K562 (cell line): ENCODE results near the gene RNF144A.

Experiments
- BCLAF1 ChIP-seq, 2 experiments: fragments of 450-650 bp in 1 of 2; IDR thresholded peaks; 2 replicates each; pipeline ENCODE4 v1.6.1; 2011 to 2017; ENCODE audit warnings: low read depth in 2 of 2, antibody characterized with exemption in 1 of 2, borderline replicate concordance in 1 of 2, low read length in 1 of 2, mild to moderate bottlenecking in 1 of 2, mixed read lengths in 1 of 2; ENCODE audit not compliant: control insufficient read depth in 1 of 2
- CEBPB ChIP-seq: fragments of 450-650 bp; IDR thresholded peaks from 2 replicates; pipeline ENCODE4 v1.6.1; 2016; ENCODE audit warnings: missing genetic modification characterization, missing compliant biosample characterization
- CTBP1 ChIP-seq: fragments of 450-650 bp; IDR thresholded peaks from 2 replicates; pipeline ENCODE4 v1.6.1; 2016; ENCODE audit warnings: borderline replicate concordance
- CTCF ChIP-seq, 3 experiments: IDR thresholded peaks in 2 of 3; conservative IDR thresholded peaks in 1 of 3; 2 replicates each; pipeline ENCODE4 v1.5.1; 2011 to 2012; ENCODE audit warnings: low read length in 3 of 3, mild to moderate bottlenecking in 3 of 3, control low read depth in 2 of 3, improper control_type of control experiment in 1 of 3, inconsistent platforms in 1 of 3, low read depth in 1 of 3, mixed read lengths in 1 of 3, moderate library complexity in 1 of 3; ENCODE audit not compliant: insufficient read depth in 2 of 3
- EZH2 ChIP-seq: IDR thresholded peaks from 2 replicates; pipeline ENCODE4 v1.6.1; 2012; ENCODE audit warnings: low read depth, mild to moderate bottlenecking, inconsistent platforms, low read length, borderline replicate concordance
- MYC ChIP-seq, 2 experiments: fragments of 250-450 bp in 1 of 2; sonication (Bioruptor Pico) in 1 of 2; IDR thresholded peaks; 2 replicates each; pipeline versions ENCODE4 v1.5.1 to v1.6.1; 2012 to 2021; ENCODE audit warnings: low read depth in 2 of 2, borderline replicate concordance in 1 of 2, improper control_type of control experiment in 1 of 2, low read length in 1 of 2, mild to moderate bottlenecking in 1 of 2, moderate library complexity in 1 of 2
- PHF20 ChIP-seq: fragments of 450-650 bp; IDR thresholded peaks from 2 replicates; pipeline ENCODE4 v1.6.1; 2018; ENCODE audit not compliant: partially characterized antibody
- POLR2AphosphoS5 ChIP-seq: IDR thresholded peaks from 2 replicates; pipeline ENCODE4 v1.6.1; 2011; ENCODE audit warnings: mild to moderate bottlenecking, low read depth, low read length, moderate library complexity; ENCODE audit not compliant: control insufficient read depth, insufficient read depth
- RBFOX2 ChIP-seq: fragments of 200-400 bp; formaldehyde crosslinking; IDR thresholded peaks from 2 replicates; pipeline ENCODE4 v1.6.1; 2017; ENCODE audit warnings: low read depth, mild to moderate bottlenecking, low read length, moderate library complexity
- REST ChIP-seq, 2 experiments: fragments of 450-650 bp; formaldehyde crosslinking in 1 of 2; IDR thresholded peaks; 2 replicates each; pipeline versions ENCODE4 v1.4.0 to v1.6.1; 2014 to 2020; ENCODE audit warnings: mild to moderate bottlenecking in 2 of 2, borderline replicate concordance in 1 of 2, low read depth in 1 of 2
- SMC3 ChIP-seq: conservative IDR thresholded peaks from 2 replicates; pipeline ENCODE4 v1.6.1; 2011; ENCODE audit warnings: low read depth, low read length, improper control_type of control experiment; ENCODE audit not compliant: insufficient read depth
- ZNF274 ChIP-seq: IDR thresholded peaks from 2 replicates; pipeline ENCODE4 v1.6.1; 2011; ENCODE audit warnings: low read depth, mild to moderate bottlenecking, low read length, moderate library complexity, borderline replicate concordance

GRCh38 chr2:7026742-7027141, 109.5 kb downstream of the RNF144A start:
- TF ChIP-seq CTCF (IDR thresholded peaks at IDR 0.05 in 2 of 3, conservative IDR thresholded peaks at IDR 0.05 in 1 of 3; ENCODE audit: insufficient read depth in 2 of 3, low read depth in 1 of 3, low read length in 3 of 3), result no peak
- TF ChIP-seq POLR2AphosphoS5, result no peak
- TF ChIP-seq CEBPB, result no peak
- no peak for TF ChIP-seq RBFOX2
- TF ChIP-seq PHF20, result no peak
- TF ChIP-seq REST (IDR thresholded peaks at IDR 0.05; ENCODE audit: borderline replicate concordance), result no peak
- TF ChIP-seq REST (CRISPR knock-in tag; IDR thresholded peaks at IDR 0.05; ENCODE audit: low read depth), result no peak
- TF ChIP-seq MYC (IDR thresholded peaks at IDR 0.05; ENCODE audit: low read depth, low read length), result no peak
- TF ChIP-seq MYC (CRISPR knock-in tag; IDR thresholded peaks at IDR 0.05; ENCODE audit: borderline replicate concordance, low read depth), result no peak
- no peak for TF ChIP-seq CTBP1
- TF ChIP-seq ZNF274, result no peak
- no peak for TF ChIP-seq BCLAF1 (IDR thresholded peaks at IDR 0.05; ENCODE audit: borderline replicate concordance in 1 of 2, control insufficient read depth in 1 of 2, low read depth in 2 of 2, low read length in 1 of 2)
- TF ChIP-seq SMC3, result no peak
- no peak for TF ChIP-seq EZH2
